Gastrocnemius medialis (tissue), 4 donors: ENCODE data around the gene CYP1A2.

ENCODE experiments used
- POLR2A ChIP-seq, 2 donors: fragments of 450-650 bp; IDR thresholded peaks; one replicate each; pipeline ENCODE4 v1.6.1; 2017; ENCODE audit warnings: antibody characterized with exemption in 2 of 2, mild to moderate bottlenecking in 2 of 2, moderate library complexity in 2 of 2
- TF ChIP-seq, protein P1 (sequence below), 5 experiments: fragments of 450-650 bp in 3 of 5; fragments of 200-600 bp in 2 of 5; sonication (generic) in 2 of 5; IDR thresholded peaks in 4 of 5; conservative IDR thresholded peaks in 1 of 5; 1 replicate in 4 of 5; 2 replicates in 1 of 5; pipeline ENCODE4 v1.5.1; 2016 to 2019; ENCODE audit warnings: antibody characterized with exemption in 5 of 5, mild to moderate bottlenecking in 3 of 5, moderate library complexity in 3 of 5

GRCh38 chr15:74795966-74796625 lies 47.5 kb downstream of the CYP1A2 start:
- TF ChIP-seq, protein P1, sequence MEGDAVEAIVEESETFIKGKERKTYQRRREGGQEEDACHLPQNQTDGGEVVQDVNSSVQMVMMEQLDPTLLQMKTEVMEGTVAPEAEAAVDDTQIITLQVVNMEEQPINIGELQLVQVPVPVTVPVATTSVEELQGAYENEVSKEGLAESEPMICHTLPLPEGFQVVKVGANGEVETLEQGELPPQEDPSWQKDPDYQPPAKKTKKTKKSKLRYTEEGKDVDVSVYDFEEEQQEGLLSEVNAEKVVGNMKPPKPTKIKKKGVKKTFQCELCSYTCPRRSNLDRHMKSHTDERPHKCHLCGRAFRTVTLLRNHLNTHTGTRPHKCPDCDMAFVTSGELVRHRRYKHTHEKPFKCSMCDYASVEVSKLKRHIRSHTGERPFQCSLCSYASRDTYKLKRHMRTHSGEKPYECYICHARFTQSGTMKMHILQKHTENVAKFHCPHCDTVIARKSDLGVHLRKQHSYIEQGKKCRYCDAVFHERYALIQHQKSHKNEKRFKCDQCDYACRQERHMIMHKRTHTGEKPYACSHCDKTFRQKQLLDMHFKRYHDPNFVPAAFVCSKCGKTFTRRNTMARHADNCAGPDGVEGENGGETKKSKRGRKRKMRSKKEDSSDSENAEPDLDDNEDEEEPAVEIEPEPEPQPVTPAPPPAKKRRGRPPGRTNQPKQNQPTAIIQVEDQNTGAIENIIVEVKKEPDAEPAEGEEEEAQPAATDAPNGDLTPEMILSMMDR (IDR thresholded peaks at IDR 0.05 in 4 of 5, conservative IDR thresholded peaks at IDR 0.05 in 1 of 5), result no peak
- no peak for TF ChIP-seq POLR2A (IDR thresholded peaks at IDR 0.05)
